Gastroesophageal sphincter (tissue), 4 donors: ENCODE measurements around the gene PTGFR. TPM values are rescaled to one million over a fixed set of nuclear protein-coding genes. Genes with fewer than 3 reads are reported as not detected.

ENCODE experiments used
- ATAC-seq: fragments of 150-250 bp; one replicate; pipeline ENCODE4 v1.9.1; 2016; ENCODE audit warnings: mild to moderate bottlenecking, moderate library complexity
- H3K27ac ChIP-seq, 4 donors: fragments of 200-600 bp; sonication (generic) in 3 of 4; 1 replicate in 3 of 4; 2 replicates in 1 of 4; pipeline ENCODE4 v1.5.1; 2016 to 2019
- H3K27me3 ChIP-seq: fragments of 200-600 bp; sonication (generic); one replicate; pipeline ENCODE4 v1.5.1; 2019
- H3K36me3 ChIP-seq, 2 donors: fragments of 200-600 bp; sonication (generic); one replicate each; pipeline ENCODE4 v1.5.1; 2019; ENCODE audit warnings: control low read depth in 1 of 2
- H3K4me1 ChIP-seq, 3 donors: fragments of 200-600 bp; sonication (generic); 1 replicate in 2 of 3; 2 replicates in 1 of 3; pipeline ENCODE4 v1.5.1; 2016 to 2019; ENCODE audit warnings: control low read depth in 2 of 3
- H3K4me3 ChIP-seq, 2 donors: fragments of 200-600 bp; sonication (generic); one replicate each; pipeline ENCODE4 v1.5.1; 2019; ENCODE audit warnings: mild to moderate bottlenecking in 1 of 2, moderate library complexity in 1 of 2
- H3K9me3 ChIP-seq, 3 donors: fragments of 200-600 bp; sonication (generic); one replicate each; pipeline ENCODE4 v1.5.1; 2017 to 2019; ENCODE audit warnings: control low read depth in 2 of 3
- EP300 ChIP-seq: sonication (generic); formaldehyde crosslinking; IDR thresholded peaks from one replicate; pipeline ENCODE4 v1.6.1; 2017; ENCODE audit warnings: antibody characterized with exemption, mild to moderate bottlenecking
- POLR2A ChIP-seq, 2 donors: fragments of 450-650 bp; IDR thresholded peaks; one replicate each; pipeline ENCODE4 v1.6.1; 2017; ENCODE audit warnings: antibody characterized with exemption in 2 of 2, mild to moderate bottlenecking in 2 of 2, moderate library complexity in 1 of 2
- POLR2AphosphoS5 ChIP-seq: sonication (generic); formaldehyde crosslinking; IDR thresholded peaks from one replicate; pipeline ENCODE4 v1.6.1; 2017; ENCODE audit warnings: antibody characterized with exemption
- WGBS, 2 donors: methylation state at CpG; one replicate each; pipeline ENCODE4 v1.1.5; 2018; ENCODE audit warnings: low coverage in 1 of 2; 5-methylcytosine and 5-hydroxymethylcytosine counted together
- total RNA-seq, 4 donors: library from RNA; depleted of rRNA; stranded (reverse); fragments of >200 nt; gene quantifications; one replicate each; pipeline ENCODE4 v1.1.0, GENCODE V29; 2016
- TF ChIP-seq, protein P1 (sequence below), 4 experiments: fragments of 200-600 bp in 2 of 4; fragments of 450-650 bp in 2 of 4; sonication (generic) in 1 of 4; IDR thresholded peaks; one replicate each; pipeline ENCODE4 v1.5.1; 2017 to 2019; ENCODE audit warnings: antibody characterized with exemption in 4 of 4, mild to moderate bottlenecking in 2 of 4, moderate library complexity in 2 of 4

Gene PTGFR
- total RNA-seq, 4 donors from 2014 or later, result 2.0 to 42.8 (median 7.4) TPM

DNA sequence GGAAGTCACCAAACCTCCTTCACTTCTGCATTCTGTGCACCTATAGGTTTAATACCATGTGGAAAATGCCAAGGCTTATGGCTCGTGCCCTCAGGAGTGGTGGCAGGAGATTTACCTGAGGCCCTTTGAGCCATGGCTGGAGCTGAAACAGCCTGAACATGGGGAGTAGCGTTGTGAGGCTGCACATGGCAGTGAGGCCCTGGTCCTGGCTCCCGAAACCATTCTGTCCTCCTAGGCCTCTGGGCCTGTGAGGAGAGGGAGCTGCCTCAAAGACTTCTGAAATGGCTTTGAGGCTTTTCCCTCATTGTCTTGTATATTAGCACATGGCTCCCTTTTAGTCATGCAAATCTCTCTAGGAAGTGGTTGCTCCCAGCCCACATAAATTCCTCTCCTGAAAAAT lies 20.6 kb downstream of the PTGFR start:
- Histone ChIP-seq H3K27ac (no peak overlapping the region), H3K27me3 (no peaks in the 10 kb centered on the region), H3K9me3 (peaks cover 0 to 15% (median 0%) of the 10 kb centered on the region in 3 donors), H3K4me3 (no peak overlapping the region), H3K36me3 (no peaks in the 10 kb centered on the region), H3K4me1 (no peaks in the 10 kb centered on the region)
- TF ChIP-seq POLR2A (IDR thresholded peaks at IDR 0.05) (no peak), POLR2AphosphoS5 (no peak), EP300 (no peak)
- TF ChIP-seq, protein P1, sequence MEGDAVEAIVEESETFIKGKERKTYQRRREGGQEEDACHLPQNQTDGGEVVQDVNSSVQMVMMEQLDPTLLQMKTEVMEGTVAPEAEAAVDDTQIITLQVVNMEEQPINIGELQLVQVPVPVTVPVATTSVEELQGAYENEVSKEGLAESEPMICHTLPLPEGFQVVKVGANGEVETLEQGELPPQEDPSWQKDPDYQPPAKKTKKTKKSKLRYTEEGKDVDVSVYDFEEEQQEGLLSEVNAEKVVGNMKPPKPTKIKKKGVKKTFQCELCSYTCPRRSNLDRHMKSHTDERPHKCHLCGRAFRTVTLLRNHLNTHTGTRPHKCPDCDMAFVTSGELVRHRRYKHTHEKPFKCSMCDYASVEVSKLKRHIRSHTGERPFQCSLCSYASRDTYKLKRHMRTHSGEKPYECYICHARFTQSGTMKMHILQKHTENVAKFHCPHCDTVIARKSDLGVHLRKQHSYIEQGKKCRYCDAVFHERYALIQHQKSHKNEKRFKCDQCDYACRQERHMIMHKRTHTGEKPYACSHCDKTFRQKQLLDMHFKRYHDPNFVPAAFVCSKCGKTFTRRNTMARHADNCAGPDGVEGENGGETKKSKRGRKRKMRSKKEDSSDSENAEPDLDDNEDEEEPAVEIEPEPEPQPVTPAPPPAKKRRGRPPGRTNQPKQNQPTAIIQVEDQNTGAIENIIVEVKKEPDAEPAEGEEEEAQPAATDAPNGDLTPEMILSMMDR (IDR thresholded peaks at IDR 0.05), result no peak
- WGBS, 2 donors, result no CpG with 5 or more reads among the region's 3 CpGs
- ATAC-seq, result no peak

DNA sequence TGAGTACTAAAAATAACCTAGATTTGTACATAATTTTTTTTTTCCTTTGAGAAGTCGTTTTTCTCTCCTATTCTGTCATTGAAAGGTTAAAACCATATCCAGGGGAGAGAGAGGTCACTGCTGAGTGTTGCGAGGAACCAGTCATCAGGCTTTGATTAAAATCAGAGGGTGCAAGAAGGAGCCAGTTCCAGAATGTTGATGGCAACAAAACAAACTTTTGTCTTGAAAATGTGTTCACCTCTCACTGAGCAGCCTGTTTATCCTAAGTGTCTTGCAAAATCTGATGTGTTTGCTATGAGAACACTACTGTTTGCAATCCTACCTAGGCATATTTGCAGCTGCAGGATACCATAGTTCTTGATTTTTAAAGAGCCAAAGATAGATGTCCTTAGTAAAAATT lies 25.9 kb downstream of the PTGFR start:
- no peak overlapping the region for H3K27ac ChIP-seq
- H3K4me1 ChIP-seq, result no peaks in the 10 kb centered on the region
- H3K9me3 ChIP-seq, result peaks cover 0 to 6% (median 0%) of the 10 kb centered on the region in 3 donors
- 42 to 75% methylated on average over 2 of the region's 2 CpGs for WGBS, 2 donors
- H3K36me3 ChIP-seq, result no peaks in the 10 kb centered on the region
- TF ChIP-seq, protein P1 (IDR thresholded peaks at IDR 0.05), result no peak
- TF ChIP-seq EP300, result no peak
- no peak for TF ChIP-seq POLR2A (IDR thresholded peaks at IDR 0.05)
- TF ChIP-seq POLR2AphosphoS5, result no peak
- ATAC-seq, result no peak
- no peak overlapping the region for H3K4me3 ChIP-seq
- no peaks in the 10 kb centered on the region for H3K27me3 ChIP-seq

DNA sequence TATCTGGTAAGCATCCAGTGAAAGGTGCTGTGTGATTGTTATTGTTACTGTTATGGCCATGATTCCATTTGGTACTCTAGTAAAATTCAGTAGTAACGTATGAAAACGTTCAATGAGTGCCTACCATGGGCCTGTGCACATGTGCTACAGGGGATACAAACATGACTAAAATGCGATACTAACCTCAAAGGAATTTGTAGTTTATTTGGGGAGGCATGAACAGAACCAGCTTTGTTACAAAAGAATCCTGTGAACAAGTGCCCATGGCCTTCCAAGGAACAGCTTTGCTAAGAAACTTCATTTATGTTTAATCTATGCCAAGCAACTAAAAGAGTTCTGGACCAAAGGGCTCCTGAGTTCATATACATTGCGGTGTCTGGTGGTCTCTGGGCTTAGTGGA lies 28.7 kb downstream of the PTGFR start:
- WGBS, 2 donors, result 64 to 67% methylated on average over 3 to 4 of the region's 4 CpGs
- Histone ChIP-seq H3K9me3 (no peaks in the 10 kb centered on the region), H3K27me3 (no peaks in the 10 kb centered on the region), H3K36me3 (no peaks in the 10 kb centered on the region), H3K4me3 (no peak overlapping the region), H3K27ac (no peak overlapping the region), H3K4me1 (no peaks in the 10 kb centered on the region)
- TF ChIP-seq EP300, result no peak
- TF ChIP-seq, protein P1 (IDR thresholded peaks at IDR 0.05), result no peak
- no peak for ATAC-seq

DNA sequence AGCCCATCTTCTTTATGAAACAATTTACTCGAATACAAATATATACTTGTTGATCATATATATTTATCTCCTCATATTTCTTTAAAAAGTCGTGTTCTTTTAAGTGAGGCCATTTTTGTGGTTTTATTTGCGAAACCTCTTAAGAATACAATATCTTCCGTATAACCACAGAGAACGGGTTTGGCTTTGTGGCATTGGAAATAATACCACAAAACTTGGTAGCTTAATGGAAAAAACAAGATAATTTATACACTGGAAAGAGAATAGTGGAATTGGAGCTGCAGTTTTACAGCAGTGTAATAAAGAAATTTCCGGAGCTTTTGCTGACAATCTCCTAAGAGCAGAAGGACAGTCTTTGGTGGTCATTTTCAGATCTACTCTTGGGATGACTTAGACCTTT lies 29.4 kb downstream of the PTGFR start:
- Histone ChIP-seq H3K9me3 (no peaks in the 10 kb centered on the region), H3K27ac (no peak overlapping the region), H3K27me3 (no peaks in the 10 kb centered on the region), H3K4me1 (no peaks in the 10 kb centered on the region), H3K4me3 (no peak overlapping the region), H3K36me3 (no peaks in the 10 kb centered on the region)
- no peak for ATAC-seq
- TF ChIP-seq EP300 (no peak), POLR2A (IDR thresholded peaks at IDR 0.05) (no peak), POLR2AphosphoS5 (no peak)
- TF ChIP-seq, protein P1 (IDR thresholded peaks at IDR 0.05), result no peak
- WGBS, 2 donors, result 90 to 93% methylated on average over 6 of the region's 6 CpGs

DNA sequence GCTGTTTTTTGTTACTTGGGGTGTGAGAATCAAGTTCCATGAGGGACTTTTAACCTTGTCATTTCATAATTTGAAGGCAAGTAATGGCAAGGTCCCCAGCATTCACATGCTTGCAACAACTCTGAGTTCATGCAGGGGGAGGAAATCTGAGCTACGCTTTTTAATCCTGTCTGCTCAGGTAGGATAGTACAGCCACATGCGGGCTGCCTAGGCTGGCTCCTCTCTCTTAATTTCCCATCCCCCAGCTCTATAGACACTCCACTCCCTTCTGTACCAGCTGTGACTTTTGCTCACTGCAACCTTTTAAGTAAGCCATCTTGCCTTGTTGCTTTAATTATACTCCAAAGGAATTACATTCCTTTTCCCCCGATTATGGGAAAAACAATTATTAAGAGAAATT lies 30.1 kb downstream of the PTGFR start:
- Histone ChIP-seq H3K27ac (no peak overlapping the region), H3K27me3 (no peaks in the 10 kb centered on the region), H3K4me1 (no peaks in the 10 kb centered on the region), H3K9me3 (no peaks in the 10 kb centered on the region), H3K4me3 (no peak overlapping the region), H3K36me3 (no peaks in the 10 kb centered on the region)
- 88 to 100% methylated on average over 2 to 3 of the region's 3 CpGs for WGBS, 2 donors
- no peak for ATAC-seq
- no peak for TF ChIP-seq EP300
- TF ChIP-seq POLR2A (IDR thresholded peaks at IDR 0.05), result no peak
- TF ChIP-seq, protein P1 (IDR thresholded peaks at IDR 0.05), result no peak
- no peak for TF ChIP-seq POLR2AphosphoS5
